T-cell (primary cell): ENCODE results near the gene EIF3D. TPM values are rescaled to one million over a fixed set of nuclear protein-coding genes. Genes with fewer than 3 reads are reported as not detected.

ENCODE experiments used
- ATAC-seq, 4 experiments: fragments of 200-7000 bp in 3 of 4; fragments of 150-1000 bp in 1 of 4; cut with Tn5 transposase; replicated peaks in 1 of 4; 1 replicate in 3 of 4; 2 replicates in 1 of 4; pipeline ENCODE4 v1.10.0; 2021; ENCODE audit warnings: moderate library complexity in 3 of 4, mild to moderate bottlenecking in 2 of 4, moderate number of reproducible peaks in 1 of 4
- CTCF ChIA-PET, 2 donors: fragments of 300-600 bp; sonication (Branson Sonifier 250); formaldehyde crosslinking; loops; one replicate each; lab custom pipeline; 2022; ENCODE audit warnings: antibody characterized with exemption in 2 of 2; lab: Charles Lee
- POLR2A ChIA-PET, 2 donors: fragments of 300-600 bp; sonication (Branson Sonifier 250); formaldehyde crosslinking; loops; one replicate each; lab custom pipeline; 2022; ENCODE audit warnings: antibody characterized with exemption in 2 of 2; lab: Charles Lee
- DNase-seq, 35 experiments: peaks; one replicate each; pipeline versions ENCODE4 v3.0.0 to v3.0.0-alpha.2; 2013 to 2023
- H3K27ac ChIP-seq: one replicate; pipeline ENCODE4 v1.5.1; 2013; ENCODE audit warnings: low read length
- H3K27me3 ChIP-seq, 2 experiments: replicated peaks in 1 of 2; 1 replicate in 1 of 2; 2 replicates in 1 of 2; pipeline versions ENCODE4 v1.6.1 to v1.7.0; 2013; ENCODE audit warnings: low read length in 1 of 2, mixed read lengths in 1 of 2; ENCODE audit not compliant: control insufficient read depth in 2 of 2, insufficient read depth in 2 of 2; ENCODE audit errors: extremely low read depth in 1 of 2
- H3K36me3 ChIP-seq, 2 donors: 1 replicate in 1 of 2; 2 replicates in 1 of 2; pipeline versions ENCODE4 v1.6.1 to v1.7.0; 2013; ENCODE audit warnings: low read length in 1 of 2; ENCODE audit not compliant: control insufficient read depth in 2 of 2, insufficient read depth in 1 of 2; ENCODE audit errors: extremely low read depth in 1 of 2
- H3K4me1 ChIP-seq, 2 experiments: 1 replicate in 1 of 2; 2 replicates in 1 of 2; pipeline versions ENCODE4 v1.6.1 to v1.7.0; 2013; ENCODE audit warnings: low read length in 2 of 2, mixed read lengths in 1 of 2; ENCODE audit not compliant: insufficient read depth in 2 of 2, control insufficient read depth in 1 of 2; ENCODE audit errors: extremely low read depth in 1 of 2
- H3K4me3 ChIP-seq, 2 donors: 1 replicate in 1 of 2; 2 replicates in 1 of 2; pipeline versions ENCODE4 v1.5.1 to v1.7.0; 2013; ENCODE audit warnings: mild to moderate bottlenecking in 2 of 2, low read length in 1 of 2, moderate library complexity in 1 of 2; ENCODE audit not compliant: control insufficient read depth in 1 of 2; ENCODE audit errors: extremely low read depth in 1 of 2
- H3K9me3 ChIP-seq: 2 replicates; pipeline ENCODE4 v1.7.0; 2013
- H3K27ac Mint-ChIP-seq, 2 donors: one replicate each; pipeline ENCODE4 v1.8.0; 2020 to 2021; ENCODE audit warnings: mild to moderate bottlenecking in 2 of 2, mixed read lengths in 2 of 2
- H3K27me3 Mint-ChIP-seq, 2 donors: one replicate each; pipeline ENCODE4 v1.8.0; 2021 to 2022; ENCODE audit warnings: mixed read lengths in 2 of 2
- H3K36me3 Mint-ChIP-seq: one replicate; pipeline ENCODE4 v1.8.0; 2021; ENCODE audit warnings: mixed read lengths
- H3K4me1 Mint-ChIP-seq, 3 donors: one replicate each; pipeline ENCODE4 v1.8.0; 2020 to 2022; ENCODE audit warnings: mixed read lengths in 3 of 3, mild to moderate bottlenecking in 1 of 3
- H3K4me3 Mint-ChIP-seq, 3 donors: one replicate each; pipeline ENCODE4 v1.8.0; 2020 to 2022; ENCODE audit warnings: mild to moderate bottlenecking in 3 of 3, mixed read lengths in 3 of 3, moderate library complexity in 3 of 3
- H3K9me3 Mint-ChIP-seq, 3 donors: one replicate each; pipeline ENCODE4 v1.8.0; 2020 to 2022; ENCODE audit warnings: mixed read lengths in 3 of 3
- WGBS: methylation state at CpG from one replicate; pipeline ENCODE4 v1.1.5; 2013; ENCODE audit warnings: missing lambda C conversion rate; ENCODE audit not compliant: insufficient coverage; 5-methylcytosine and 5-hydroxymethylcytosine counted together
- total RNA-seq, 35 experiments: library from RNA in 6 of 35; stranded (reverse) in 6 of 35; fragments of 120-200 nt in 1 of 35; gene quantifications; one replicate each; pipeline versions ENCODE4 v1.2.1 to v1.2.4 and lab custom pipeline; 2013 to 2026

The EIF3D gene
- total RNA-seq, 5 donors from 2014 or later (not counting 1 experiment from before 2014, with no cell fraction given): 218 to 273 (median 242) TPM

DNA sequence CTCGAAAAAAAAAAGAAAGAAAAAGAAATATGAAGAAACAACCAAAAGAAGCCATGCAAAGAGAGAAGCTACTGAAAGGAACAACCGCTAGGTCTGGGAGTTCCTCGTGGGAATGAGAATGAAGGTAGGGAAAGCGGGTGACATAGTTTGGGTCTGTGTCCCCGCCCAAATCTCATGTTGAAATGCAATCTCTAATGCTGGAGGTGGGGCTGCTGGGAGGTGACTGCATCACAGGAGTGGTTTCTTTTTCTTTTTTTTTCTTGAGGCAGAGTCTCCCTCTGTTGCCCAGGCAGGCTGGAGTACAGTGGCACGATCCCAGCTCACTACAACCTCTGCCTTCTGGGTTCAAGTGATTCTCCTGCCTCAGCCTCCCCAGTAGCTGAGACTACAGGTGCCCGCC is 37.8 kb downstream of the EIF3D start:
- DNase-seq (no peak), ATAC-seq (no peak)
- POLR2A ChIA-PET: interaction anchor here in 1 of 2 donors (0.5 kb wide), 1 partner anchor 71 kb away, joined by 4 read pairs; no protein-coding TSS in a partner anchor
- peaks cover under 1% of the 10 kb centered on the region for H3K36me3 Mint-ChIP-seq
- no peaks in the 10 kb centered on the region for H3K27me3 Mint-ChIP-seq
- no peak overlapping the region for H3K4me3 ChIP-seq
- no peaks in the 10 kb centered on the region for H3K27me3 ChIP-seq
- H3K9me3 ChIP-seq: no peaks in the 10 kb centered on the region
- H3K27ac Mint-ChIP-seq: no peak overlapping the region
- H3K9me3 Mint-ChIP-seq: no peaks in the 10 kb centered on the region
- WGBS: 100% methylated on average over 4 of the region's 7 CpGs
- peaks cover 2 to 5% of the 10 kb centered on the region in 2 experiments for H3K4me1 ChIP-seq
- H3K4me1 Mint-ChIP-seq: peaks cover 0 to 12% (median 6%) of the 10 kb centered on the region in 3 donors
- H3K36me3 ChIP-seq: peaks cover 0 to 13% of the 10 kb centered on the region in 2 donors
- H3K4me3 Mint-ChIP-seq: no peak overlapping the region
- CTCF ChIA-PET: no interaction called here
- H3K27ac ChIP-seq: no peak overlapping the region

DNA sequence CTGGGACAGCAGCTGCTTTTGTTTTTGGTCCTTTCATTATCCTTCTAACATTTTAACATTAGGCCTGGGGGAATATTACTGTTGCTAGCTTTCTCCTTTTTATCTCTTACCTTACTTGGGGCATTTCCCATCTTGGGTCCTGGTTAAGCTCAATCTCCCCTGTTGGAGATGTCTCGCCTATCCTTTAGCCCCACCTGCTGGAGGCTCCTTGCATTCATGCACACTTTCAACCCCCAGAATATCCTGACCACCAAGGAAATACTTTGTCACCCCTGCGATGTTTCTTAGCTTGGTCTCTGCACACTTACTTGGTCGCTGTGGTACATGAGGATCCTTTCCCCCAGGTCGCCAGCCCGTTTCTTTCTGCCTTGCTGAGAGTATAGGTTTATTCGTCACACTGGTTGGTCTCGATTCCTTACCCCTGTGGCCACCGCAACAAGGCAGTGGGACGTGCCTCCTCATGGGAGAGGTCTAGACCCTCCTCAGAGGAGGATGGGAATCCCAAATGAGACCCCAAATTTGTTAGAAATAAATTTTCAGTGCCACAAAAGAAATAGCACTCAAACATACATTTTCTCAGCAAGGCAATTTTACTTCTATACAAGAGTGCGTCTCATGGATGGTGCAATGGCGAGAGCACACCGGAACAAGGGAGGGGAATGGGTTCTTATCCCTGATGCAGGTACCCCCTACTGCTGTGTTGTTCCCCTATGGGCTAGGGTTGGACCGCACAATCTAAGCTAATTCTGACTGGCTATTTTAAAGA is 42.2 kb downstream of the EIF3D start:
- peak; percentile 14 to 83 (median 59) for DNase-seq
- H3K27me3 Mint-ChIP-seq: no peaks in the 10 kb centered on the region
- no peak overlapping the region for H3K27ac ChIP-seq
- ATAC-seq: no peak
- H3K36me3 ChIP-seq: peaks cover 0 to 4% of the 10 kb centered on the region in 2 donors
- H3K4me1 ChIP-seq: peaks cover 3 to 9% of the 10 kb centered on the region in 2 experiments
- no peaks in the 10 kb centered on the region for H3K9me3 ChIP-seq
- H3K27me3 ChIP-seq: no peaks in the 10 kb centered on the region
- H3K27ac Mint-ChIP-seq: no peak overlapping the region
- H3K4me3 Mint-ChIP-seq: no peak overlapping the region
- no peaks in the 10 kb centered on the region for H3K9me3 Mint-ChIP-seq
- H3K36me3 Mint-ChIP-seq: no peaks in the 10 kb centered on the region
- no peak overlapping the region for H3K4me3 ChIP-seq
- 86% methylated on average over 11 of the region's 13 CpGs for WGBS
- H3K4me1 Mint-ChIP-seq: peaks cover 2 to 12% (median 9%) of the 10 kb centered on the region in 3 donors
- POLR2A ChIA-PET: interaction anchor here in 1 of 2 donors (0.5 kb wide), 1 partner anchor 190 kb away, joined by 7 read pairs; no protein-coding TSS in a partner anchor
- CTCF ChIA-PET: interaction anchor here (0.6 to 1.7 kb wide), 20 partner anchors 9 to 1195 kb away, joined by 3 to 12 read pairs (median 4); partner anchors contain the start of gene APOL2 (in 1 of the 2)

DNA sequence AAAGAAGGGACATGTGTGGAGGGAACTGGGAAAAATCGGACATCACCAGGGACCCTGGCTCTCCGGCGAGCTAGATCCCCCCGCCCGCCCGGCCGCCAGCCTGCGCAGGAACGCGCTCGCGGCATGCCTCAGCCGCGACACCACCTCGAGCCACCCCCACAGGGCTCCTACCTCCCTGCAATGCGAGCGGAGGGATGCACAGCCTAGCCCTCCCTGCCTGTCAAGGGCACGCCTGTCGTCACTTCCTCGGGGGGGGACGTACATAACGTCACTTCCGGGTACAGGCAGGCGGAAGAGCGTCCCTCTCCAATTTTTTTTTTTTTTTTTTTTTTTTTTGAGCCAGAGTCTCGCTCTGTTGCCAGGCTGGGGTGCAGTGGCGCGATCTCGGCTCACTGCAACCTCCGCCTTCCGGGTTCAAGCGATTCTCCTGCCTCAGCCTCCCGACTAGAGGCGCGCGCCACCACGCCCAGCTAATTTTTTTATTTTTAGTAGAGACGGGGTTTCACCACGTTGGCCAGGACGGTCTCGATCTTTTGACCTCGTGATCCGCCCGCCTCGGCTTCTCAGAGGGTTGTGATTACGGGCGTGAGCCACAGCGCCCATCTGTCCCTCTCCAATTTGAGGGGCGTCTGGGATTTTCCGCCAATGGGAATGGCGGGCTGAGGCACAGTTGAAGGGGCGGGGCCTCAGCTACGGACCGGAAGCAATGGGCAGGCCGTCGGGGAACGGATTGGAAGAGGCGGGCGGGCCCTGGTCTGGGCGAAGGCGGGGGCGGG is 47.4 kb downstream of the EIF3D start, which contains the start of gene TXN2:
TSS of gene TXN2 (minus strand) at position 248 of the 776 bp plus-strand sequence. CDS start 803 bp downstream, outside the sequence.
- WGBS: under 1% methylated on average over 48 of the region's 62 CpGs
- DNase-seq (peak; percentile 87 to 98 (median 97)), ATAC-seq (peak; percentile 84 to 88 (median 85))
- Mint-ChIP-seq H3K36me3 (peaks cover 7% of the 10 kb centered on the region), H3K9me3 (no peaks in the 10 kb centered on the region), H3K4me3 (peak within 1 kb of the TSS; percentile 86 to 97 (median 89)), H3K4me1 (peaks cover 13 to 25% (median 23%) of the 10 kb centered on the region in 3 donors), H3K27me3 (no peaks in the 10 kb centered on the region), H3K27ac (peak within 1 kb of the TSS; percentile 91 to 92)
- Histone ChIP-seq H3K9me3 (no peaks in the 10 kb centered on the region), H3K27ac (peak within 1 kb of the TSS; percentile 96), H3K27me3 (no peaks in the 10 kb centered on the region), H3K36me3 (peaks cover 6 to 31% of the 10 kb centered on the region in 2 donors), H3K4me1 (peaks cover 7 to 26% of the 10 kb centered on the region in 2 experiments), H3K4me3 (peak within 1 kb of the TSS; percentile 75 to 85)
- POLR2A ChIA-PET: interaction anchor here (0.6 to 1.0 kb wide), 4 partner anchors 76 to 208 kb away, joined by 3 to 7 read pairs (median 3); no protein-coding TSS in a partner anchor
- CTCF ChIA-PET: interaction anchor here (0.5 to 1.0 kb wide), 6 partner anchors 10 to 717 kb away, joined by 3 to 4 read pairs (median 4); no protein-coding TSS in a partner anchor

DNA sequence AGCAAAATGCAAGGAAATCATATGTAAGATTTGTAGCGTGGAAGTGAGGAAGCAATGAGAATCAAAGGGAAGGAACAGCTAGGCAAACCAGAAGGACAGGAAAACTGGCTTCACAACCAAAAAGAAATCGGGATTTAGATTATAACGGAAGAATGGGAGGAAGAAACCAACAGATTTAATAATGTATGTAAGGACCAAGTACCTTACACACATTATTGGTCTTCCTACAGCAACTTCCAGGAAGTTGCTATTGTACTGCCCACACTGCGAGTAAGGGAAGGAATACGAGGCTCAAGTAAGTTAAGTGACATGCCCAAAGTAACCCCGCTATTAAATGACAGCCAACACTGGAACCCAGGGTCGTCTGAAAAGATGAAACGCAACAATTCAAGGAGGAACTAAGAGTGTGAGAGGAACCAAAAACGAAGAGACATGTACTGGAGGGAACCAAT is 48.0 kb downstream of the EIF3D start:
- H3K4me3 ChIP-seq: peak overlapping the region; percentile 75 to 85
- H3K4me1 Mint-ChIP-seq: peaks cover 13 to 23% (median 23%) of the 10 kb centered on the region in 3 donors
- H3K27me3 Mint-ChIP-seq: no peaks in the 10 kb centered on the region
- DNase-seq (no peak), ATAC-seq (peak in 1 of 4 experiments; percentile 0)
- H3K27ac Mint-ChIP-seq: peak overlapping the region; percentile 91 to 92
- H3K27ac ChIP-seq: peak overlapping the region; percentile 96
- peaks cover 12 to 36% of the 10 kb centered on the region in 2 donors for H3K36me3 ChIP-seq
- H3K36me3 Mint-ChIP-seq: peaks cover 10% of the 10 kb centered on the region
- CTCF ChIA-PET: interaction anchor here in 1 of 2 donors (0.7 to 1.0 kb wide), 3 partner anchors 9 to 189 kb away, joined by 3 to 4 read pairs (median 4); no protein-coding TSS in a partner anchor
- no peaks in the 10 kb centered on the region for H3K9me3 ChIP-seq
- 0% methylated on average over 3 of the region's 9 CpGs for WGBS
- H3K9me3 Mint-ChIP-seq: no peaks in the 10 kb centered on the region
- H3K4me3 Mint-ChIP-seq: peak overlapping the region; percentile 86 to 97 (median 89)
- POLR2A ChIA-PET: interaction anchor here (0.6 to 1.0 kb wide), 2 partner anchors 116 to 200 kb away, joined by 3 read pairs; no protein-coding TSS in a partner anchor
- no peaks in the 10 kb centered on the region for H3K27me3 ChIP-seq
- H3K4me1 ChIP-seq: peaks cover 7 to 26% of the 10 kb centered on the region in 2 experiments

DNA sequence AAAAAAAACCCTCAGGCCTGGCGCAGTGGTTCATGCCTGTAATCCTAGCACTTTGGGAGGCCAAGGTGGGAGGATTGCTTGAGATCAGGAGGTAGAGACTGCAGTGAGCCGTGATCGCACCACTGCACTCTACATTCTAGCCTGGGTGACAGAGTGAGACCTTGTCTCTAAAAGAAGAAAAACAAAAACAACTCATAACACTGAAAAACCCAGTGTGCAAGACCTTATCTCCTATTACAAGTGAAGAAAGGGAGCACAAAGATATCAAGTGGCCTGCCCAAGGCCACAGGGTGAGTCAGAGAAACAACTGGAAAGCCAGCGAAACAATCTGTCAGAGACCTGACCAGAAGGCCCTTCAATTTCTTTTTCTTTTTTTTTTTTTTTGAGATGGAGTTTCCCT is 50.0 kb downstream of the EIF3D start:
- H3K9me3 ChIP-seq: no peaks in the 10 kb centered on the region
- peaks cover 7 to 26% of the 10 kb centered on the region in 2 experiments for H3K4me1 ChIP-seq
- no CpG with 5 or more reads among the region's 4 CpGs for WGBS
- no peaks in the 10 kb centered on the region for H3K27me3 Mint-ChIP-seq
- peaks cover 13 to 23% (median 23%) of the 10 kb centered on the region in 3 donors for H3K4me1 Mint-ChIP-seq
- no peaks in the 10 kb centered on the region for H3K27me3 ChIP-seq
- H3K27ac Mint-ChIP-seq: no peak overlapping the region
- H3K4me3 ChIP-seq: no peak overlapping the region
- peaks cover 23% of the 10 kb centered on the region for H3K36me3 Mint-ChIP-seq
- POLR2A ChIA-PET: no interaction called here
- DNase-seq (no peak), ATAC-seq (no peak)
- peaks cover 24 to 56% of the 10 kb centered on the region in 2 donors for H3K36me3 ChIP-seq
- no peak overlapping the region for H3K4me3 Mint-ChIP-seq
- no peak overlapping the region for H3K27ac ChIP-seq
- CTCF ChIA-PET: no interaction called here
- no peaks in the 10 kb centered on the region for H3K9me3 Mint-ChIP-seq
